Fibroblast of the aortic adventitia (primary cell): ENCODE data around the gene KPNA6. TPM values are rescaled to one million over a fixed set of nuclear protein-coding genes. Genes with fewer than 3 reads are reported as not detected.
"Not testable (repeated sequence)": the region's sequence is repeated elsewhere in the genome, so short reads cannot be mapped to it uniquely, and the experiment has no call there.

Experiments used
- DNase-seq: peaks from one replicate; pipeline ENCODE4 v3.0.0-alpha.2; 2010; ENCODE audit warnings: low read depth
- H3K4me3 ChIP-seq: 2 replicates; pipeline ENCODE4 v1.5.1; 2011; ENCODE audit warnings: low read depth, mild to moderate bottlenecking, control low read depth, low read length, moderate library complexity
- CTCF ChIP-seq: IDR thresholded peaks from 2 replicates; pipeline ENCODE4 v1.5.1; 2011; ENCODE audit warnings: mild to moderate bottlenecking, low read length, control low read depth, inconsistent platforms; ENCODE audit not compliant: insufficient read depth
- total RNA-seq: library from RNA; depleted of rRNA; stranded (reverse); fragments of >200 nt; gene quantifications from 2 replicates; pipeline ENCODE4 v1.2.3, GENCODE V29; 2012; ENCODE audit warnings: low replicate concordance

Gene KPNA6
- total RNA-seq, 1 donor = 56.2 TPM

GRCh38 chr1:32126770-32127169 is 18.9 kb downstream of the KPNA6 start:
- H3K4me3 ChIP-seq = no peak overlapping the region
- no peak for TF ChIP-seq CTCF
- no peak for DNase-seq

DNA sequence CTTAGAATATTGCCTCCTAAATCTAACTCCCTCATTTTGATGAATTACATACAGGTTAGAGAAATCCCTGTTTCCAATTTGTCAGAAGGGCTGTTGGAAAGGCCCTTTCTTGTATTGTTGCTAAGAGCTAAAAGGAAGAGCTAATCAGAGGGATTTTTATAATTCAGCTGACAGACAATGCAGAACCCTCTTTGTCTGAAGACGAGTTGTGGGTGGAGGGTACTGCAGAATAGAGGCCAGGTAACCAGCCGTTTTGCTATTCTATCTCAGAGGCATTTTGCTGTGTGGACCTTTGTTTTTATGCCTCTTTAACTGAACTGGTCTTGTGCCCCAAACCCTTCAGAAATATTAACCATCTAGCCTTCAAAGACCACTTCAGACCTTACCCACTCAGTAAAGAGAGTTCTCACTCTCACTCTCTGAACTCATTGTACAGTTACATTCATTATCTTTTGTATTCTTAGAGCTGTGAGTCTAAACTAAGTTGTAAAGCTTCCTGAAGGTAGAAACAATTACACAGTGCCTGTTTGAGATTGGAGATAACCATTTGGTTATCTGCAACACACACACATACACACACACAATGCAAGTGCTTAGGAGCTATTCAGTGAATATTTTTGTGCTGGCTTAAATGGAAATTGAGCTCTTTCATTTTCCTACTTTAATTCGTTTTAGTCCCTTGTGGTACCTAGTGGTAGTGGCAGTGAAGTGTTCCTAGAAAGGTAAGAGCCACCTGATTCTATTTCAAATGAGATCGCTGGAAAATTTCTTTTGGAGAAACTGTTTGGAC is 19.7 kb downstream of the KPNA6 start:
- DNase-seq = no peak
- no peak for TF ChIP-seq CTCF
- no peak overlapping the region for H3K4me3 ChIP-seq

DNA sequence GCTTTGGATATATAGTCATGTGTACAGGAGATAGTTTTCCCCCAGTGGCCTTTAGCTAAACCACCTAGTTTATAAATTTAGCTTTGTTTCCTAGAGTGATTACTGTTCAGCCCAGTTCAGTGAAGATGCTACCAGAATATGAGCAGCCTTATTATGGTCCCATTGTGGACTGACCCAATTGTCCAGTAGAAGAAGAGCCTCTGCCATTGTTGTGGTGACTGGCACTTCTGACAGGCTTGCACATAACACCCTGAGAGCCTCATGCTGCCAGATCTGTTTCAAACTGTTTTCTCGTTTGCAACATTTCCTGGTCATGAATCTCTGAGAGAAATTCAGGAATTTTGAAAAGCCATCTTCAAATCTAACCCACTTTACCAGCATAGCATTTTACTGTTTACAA is 20.6 kb downstream of the KPNA6 start:
- no peak overlapping the region for H3K4me3 ChIP-seq
- no peak for TF ChIP-seq CTCF
- no peak for DNase-seq

- DNase-seq = no peak
- no peak overlapping the region for H3K4me3 ChIP-seq
- no peak for TF ChIP-seq CTCF
Observed at GRCh38 chr1:32128964-32129363, 21.1 kb downstream of the KPNA6 start.

- DNase-seq = not testable (repeated sequence)
Observed at GRCh38 chr1:32133950-32134280, 26.1 kb downstream of the KPNA6 start.

DNA sequence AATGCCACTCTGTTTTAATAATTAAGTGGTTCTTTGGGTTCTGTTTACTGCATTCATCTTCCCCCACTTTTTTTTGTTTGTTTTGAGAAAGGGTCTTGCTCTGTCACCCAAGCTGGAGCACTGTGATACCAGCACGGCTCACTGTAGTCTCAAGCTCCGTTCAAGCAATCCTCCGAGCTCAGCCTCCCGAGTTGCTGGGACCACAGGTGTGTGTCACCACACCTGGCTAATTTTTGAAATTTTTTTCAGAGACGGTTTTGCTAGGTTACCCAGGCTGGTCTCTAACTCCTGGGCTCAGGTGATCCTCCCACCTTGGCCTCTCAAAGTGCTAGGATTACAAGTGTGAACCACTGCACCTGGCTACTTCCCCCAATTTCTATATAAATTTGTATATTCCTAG is 29.3 kb downstream of the KPNA6 start:
- no peak for TF ChIP-seq CTCF
- no peak overlapping the region for H3K4me3 ChIP-seq
- no peak for DNase-seq

More at GRCh38 chr1:32133950-32134280, 26.1 kb downstream of the KPNA6 start:
- not testable (repeated sequence) for H3K4me3 ChIP-seq

DNA sequence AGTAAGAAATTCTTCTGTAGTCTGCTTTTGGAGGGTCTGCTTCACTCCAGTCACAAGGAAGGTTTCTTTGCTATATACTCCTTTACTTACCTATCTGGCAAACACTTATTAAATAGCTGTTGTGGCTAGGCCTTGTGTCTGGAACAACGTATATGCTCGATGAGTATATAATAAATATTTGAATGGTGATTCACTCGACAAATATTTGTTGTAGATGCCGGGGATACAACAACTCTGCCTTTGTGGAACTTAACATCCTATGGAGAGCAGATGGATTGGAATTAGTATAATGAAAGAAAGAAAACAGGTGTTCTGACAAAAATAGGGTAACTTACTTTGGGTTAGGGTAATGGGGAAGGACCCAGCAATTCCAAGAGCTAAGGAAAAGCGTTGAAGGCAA is 31.1 kb downstream of the KPNA6 start:
- no peak for DNase-seq
- H3K4me3 ChIP-seq = no peak overlapping the region
- TF ChIP-seq CTCF = no peak
